Measurements from ENCODE around the gene MAGI1. TPM values are rescaled to one million over a fixed set of nuclear protein-coding genes. Genes with fewer than 3 reads are reported as not detected.

The MAGI1 gene
- total RNA-seq, 1 donor from 2014 or later = 21.9 TPM

DNA sequence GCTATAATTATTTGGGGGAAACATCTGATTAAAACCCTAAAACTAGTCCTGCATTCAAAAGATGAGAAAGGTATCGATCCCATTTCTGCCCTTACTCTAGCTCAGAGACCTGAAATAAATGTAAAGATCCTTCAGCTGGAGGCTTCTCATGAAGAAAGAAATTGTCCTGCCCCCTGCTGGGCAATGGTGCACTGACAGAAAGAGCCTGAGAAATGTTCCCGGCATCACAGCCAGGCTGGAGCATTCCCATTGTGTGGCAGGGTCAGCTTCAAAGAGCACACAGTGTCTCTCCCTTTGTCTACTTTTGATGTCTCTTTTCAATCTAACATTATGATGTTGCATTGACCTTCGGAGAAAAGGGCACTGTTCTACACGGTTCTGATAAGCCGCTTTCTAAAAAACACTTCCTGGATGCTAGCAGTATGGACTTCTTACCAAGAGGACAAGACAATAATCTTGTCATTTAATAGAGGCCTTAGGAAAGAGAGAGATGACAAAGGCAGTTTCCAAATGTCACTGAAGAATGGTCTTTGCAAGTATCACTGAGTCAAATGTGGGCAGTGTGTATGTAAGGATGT, 287.5 kb downstream of the MAGI1 start:
- TF ChIP-seq, protein P1, sequence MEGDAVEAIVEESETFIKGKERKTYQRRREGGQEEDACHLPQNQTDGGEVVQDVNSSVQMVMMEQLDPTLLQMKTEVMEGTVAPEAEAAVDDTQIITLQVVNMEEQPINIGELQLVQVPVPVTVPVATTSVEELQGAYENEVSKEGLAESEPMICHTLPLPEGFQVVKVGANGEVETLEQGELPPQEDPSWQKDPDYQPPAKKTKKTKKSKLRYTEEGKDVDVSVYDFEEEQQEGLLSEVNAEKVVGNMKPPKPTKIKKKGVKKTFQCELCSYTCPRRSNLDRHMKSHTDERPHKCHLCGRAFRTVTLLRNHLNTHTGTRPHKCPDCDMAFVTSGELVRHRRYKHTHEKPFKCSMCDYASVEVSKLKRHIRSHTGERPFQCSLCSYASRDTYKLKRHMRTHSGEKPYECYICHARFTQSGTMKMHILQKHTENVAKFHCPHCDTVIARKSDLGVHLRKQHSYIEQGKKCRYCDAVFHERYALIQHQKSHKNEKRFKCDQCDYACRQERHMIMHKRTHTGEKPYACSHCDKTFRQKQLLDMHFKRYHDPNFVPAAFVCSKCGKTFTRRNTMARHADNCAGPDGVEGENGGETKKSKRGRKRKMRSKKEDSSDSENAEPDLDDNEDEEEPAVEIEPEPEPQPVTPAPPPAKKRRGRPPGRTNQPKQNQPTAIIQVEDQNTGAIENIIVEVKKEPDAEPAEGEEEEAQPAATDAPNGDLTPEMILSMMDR (IDR thresholded peaks at IDR 0.05) = peak; percentile 65
- Mint-ChIP-seq H3K27ac (ENCODE audit: unreplicated experiment) (no peak overlapping the region), H3K4me1 (ENCODE audit: unreplicated experiment) (peaks cover 2% of the 10 kb centered on the region), H3K4me3 (ENCODE audit: unreplicated experiment) (no peak overlapping the region), H3K27me3 (ENCODE audit: unreplicated experiment) (no peaks in the 10 kb centered on the region), H3K9me3 (ENCODE audit: unreplicated experiment) (no peaks in the 10 kb centered on the region), H3K36me3 (ENCODE audit: unreplicated experiment) (no peaks in the 10 kb centered on the region)
- DNase-seq (ENCODE audit: extremely low spot score, unreplicated experiment) = no peak

- H3K4me3 Mint-ChIP-seq (ENCODE audit: unreplicated experiment) = no peak overlapping the region
- peaks cover 2% of the 10 kb centered on the region for H3K4me1 Mint-ChIP-seq (ENCODE audit: unreplicated experiment)
- TF ChIP-seq, protein P1 (IDR thresholded peaks at IDR 0.05) = no peak
- no peak for DNase-seq (ENCODE audit: extremely low spot score, unreplicated experiment)
- H3K27ac Mint-ChIP-seq (ENCODE audit: unreplicated experiment) = no peak overlapping the region
- H3K36me3 Mint-ChIP-seq (ENCODE audit: unreplicated experiment) = no peaks in the 10 kb centered on the region
- H3K27me3 Mint-ChIP-seq (ENCODE audit: unreplicated experiment) = no peaks in the 10 kb centered on the region
- H3K9me3 Mint-ChIP-seq (ENCODE audit: unreplicated experiment) = no peaks in the 10 kb centered on the region
Measured at GRCh38 chr3:65749066-65749465, 289.7 kb downstream of the MAGI1 start.

- H3K9me3 Mint-ChIP-seq (ENCODE audit: unreplicated experiment) = no peaks in the 10 kb centered on the region
- no peak for DNase-seq (ENCODE audit: extremely low spot score, unreplicated experiment)
- H3K27ac Mint-ChIP-seq (ENCODE audit: unreplicated experiment) = no peak overlapping the region
- H3K4me1 Mint-ChIP-seq (ENCODE audit: unreplicated experiment) = peaks cover 2% of the 10 kb centered on the region
- H3K4me3 Mint-ChIP-seq (ENCODE audit: unreplicated experiment) = no peak overlapping the region
- TF ChIP-seq, protein P1 (IDR thresholded peaks at IDR 0.05) = no peak
- H3K27me3 Mint-ChIP-seq (ENCODE audit: unreplicated experiment) = no peaks in the 10 kb centered on the region
- H3K36me3 Mint-ChIP-seq (ENCODE audit: unreplicated experiment) = no peaks in the 10 kb centered on the region
Measured at GRCh38 chr3:65748326-65748725, 290.4 kb downstream of the MAGI1 start.

GRCh38 chr3:65746848-65747247, 291.9 kb downstream of the MAGI1 start:
- Mint-ChIP-seq H3K36me3 (ENCODE audit: unreplicated experiment) (no peaks in the 10 kb centered on the region), H3K4me3 (ENCODE audit: unreplicated experiment) (no peak overlapping the region), H3K4me1 (ENCODE audit: unreplicated experiment) (peaks cover 2% of the 10 kb centered on the region), H3K9me3 (ENCODE audit: unreplicated experiment) (no peaks in the 10 kb centered on the region), H3K27ac (ENCODE audit: unreplicated experiment) (no peak overlapping the region), H3K27me3 (ENCODE audit: unreplicated experiment) (no peaks in the 10 kb centered on the region)
- no peak for DNase-seq (ENCODE audit: extremely low spot score, unreplicated experiment)
- TF ChIP-seq, protein P1 (IDR thresholded peaks at IDR 0.05) = no peak

GRCh38 chr3:65745306-65745705, 293.4 kb downstream of the MAGI1 start:
- no peaks in the 10 kb centered on the region for H3K36me3 Mint-ChIP-seq (ENCODE audit: unreplicated experiment)
- H3K4me3 Mint-ChIP-seq (ENCODE audit: unreplicated experiment) = no peak overlapping the region
- TF ChIP-seq, protein P1 (IDR thresholded peaks at IDR 0.05) = no peak
- no peak for DNase-seq (ENCODE audit: extremely low spot score, unreplicated experiment)
- no peak overlapping the region for H3K27ac Mint-ChIP-seq (ENCODE audit: unreplicated experiment)
- no peaks in the 10 kb centered on the region for H3K27me3 Mint-ChIP-seq (ENCODE audit: unreplicated experiment)
- H3K4me1 Mint-ChIP-seq (ENCODE audit: unreplicated experiment) = peaks cover 2% of the 10 kb centered on the region
- H3K9me3 Mint-ChIP-seq (ENCODE audit: unreplicated experiment) = no peaks in the 10 kb centered on the region

Data from osteocyte (in vitro differentiated cells).